H9 (cell line): ENCODE measurements around the gene SLIT1. TPM values are rescaled to one million over a fixed set of nuclear protein-coding genes. Genes with fewer than 3 reads are reported as not detected.

ENCODE experiments used
- DNase-seq: peaks from one replicate; pipeline ENCODE4 v3.0.0-alpha.2; 2017
- H2AFZ ChIP-seq: one replicate; pipeline ENCODE4 v1.6.1; 2013; ENCODE audit warnings: mild to moderate bottlenecking, low read length, control low read depth, moderate library complexity
- H2AK5ac ChIP-seq: 2 replicates; pipeline ENCODE4 v1.6.1; 2013; ENCODE audit warnings: low read length, control low read depth, mixed read lengths; ENCODE audit not compliant: insufficient read length
- H2BK120ac ChIP-seq: one replicate; pipeline ENCODE4 v1.6.1; 2013; ENCODE audit warnings: low read depth, mild to moderate bottlenecking, low read length, control low read depth, inconsistent platforms; ENCODE audit not compliant: poor library complexity, severe bottlenecking
- H2BK12ac ChIP-seq: 2 replicates; pipeline ENCODE4 v1.6.1; 2013; ENCODE audit warnings: low read length, control low read depth, mixed read lengths, low read depth; ENCODE audit not compliant: insufficient read length
- H2BK15ac ChIP-seq: 2 replicates; pipeline ENCODE4 v1.6.1; 2013; ENCODE audit warnings: low read depth, low read length, control low read depth
- H2BK20ac ChIP-seq: one replicate; pipeline ENCODE4 v1.6.1; 2013; ENCODE audit warnings: low read depth, mild to moderate bottlenecking, low read length, control low read depth, inconsistent platforms; ENCODE audit not compliant: poor library complexity, severe bottlenecking
- H2BK5ac ChIP-seq: 2 replicates; pipeline ENCODE4 v1.6.1; 2013; ENCODE audit warnings: low read length, control low read depth, mixed read lengths; ENCODE audit not compliant: insufficient read length
- H3K14ac ChIP-seq: 2 replicates; pipeline ENCODE4 v1.6.1; 2013; ENCODE audit warnings: low read length, control low read depth; ENCODE audit not compliant: insufficient read depth
- H3K18ac ChIP-seq: 2 replicates; pipeline ENCODE4 v1.6.1; 2013; ENCODE audit warnings: low read depth, mild to moderate bottlenecking, mixed read lengths, low read length, control low read depth; ENCODE audit not compliant: insufficient read length
- H3K23ac ChIP-seq: 2 replicates; pipeline ENCODE4 v1.6.1; 2013; ENCODE audit warnings: low read length, control low read depth, mixed read lengths, low read depth; ENCODE audit not compliant: insufficient read length
- H3K23me2 ChIP-seq: 2 replicates; pipeline ENCODE4 v1.6.1; 2013; ENCODE audit warnings: low read depth, mild to moderate bottlenecking, mixed read lengths, low read length, control low read depth; ENCODE audit not compliant: insufficient read length, poor library complexity, severe bottlenecking
- H3K27ac ChIP-seq: 2 replicates; pipeline ENCODE4 v1.5.1; 2013; ENCODE audit warnings: low read length, control low read depth, mixed read lengths, low read depth; ENCODE audit not compliant: insufficient read length
- H3K27me3 ChIP-seq: 2 replicates; pipeline ENCODE4 v1.6.1; 2013; ENCODE audit warnings: low read length, control low read depth, inconsistent platforms; ENCODE audit not compliant: insufficient read depth
- H3K4ac ChIP-seq: 2 replicates; pipeline ENCODE4 v1.6.1; 2013; ENCODE audit warnings: low read depth, mild to moderate bottlenecking, control low read depth, inconsistent platforms, low read length, moderate library complexity
- H3K4me1 ChIP-seq: 2 replicates; pipeline ENCODE4 v1.6.1; 2013; ENCODE audit warnings: low read length, control low read depth, inconsistent platforms; ENCODE audit not compliant: insufficient read depth
- H3K4me2 ChIP-seq: 2 replicates; pipeline ENCODE4 v1.6.1; 2013; ENCODE audit warnings: low read length, control low read depth, mixed read lengths; ENCODE audit not compliant: insufficient read length, insufficient read depth
- H3K56ac ChIP-seq: 2 replicates; pipeline ENCODE4 v1.6.1; 2013; ENCODE audit warnings: low read depth, mild to moderate bottlenecking, mixed read lengths, low read length, control low read depth; ENCODE audit not compliant: insufficient read length
- H3K79me1 ChIP-seq: 2 replicates; pipeline ENCODE4 v1.6.1; 2013; ENCODE audit warnings: low read depth, mild to moderate bottlenecking, moderate library complexity, low read length, control low read depth, inconsistent platforms; ENCODE audit not compliant: insufficient read depth, poor library complexity, severe bottlenecking
- H3K79me2 ChIP-seq: 2 replicates; pipeline ENCODE4 v1.6.1; 2013; ENCODE audit warnings: low read length, control low read depth, inconsistent platforms; ENCODE audit not compliant: insufficient read depth
- H3K9ac ChIP-seq: 2 replicates; pipeline ENCODE4 v1.6.1; 2013; ENCODE audit warnings: low read length, control low read depth, mixed read lengths; ENCODE audit not compliant: insufficient read length; ENCODE audit errors: extremely low read depth
- H3K9me3 ChIP-seq: one replicate; pipeline ENCODE4 v1.6.1; 2013; ENCODE audit warnings: low read depth, low read length, inconsistent platforms; ENCODE audit not compliant: control insufficient read depth
- H3T11ph ChIP-seq: one replicate; pipeline ENCODE4 v1.6.1; 2013; ENCODE audit warnings: mild to moderate bottlenecking, low read length, control low read depth, inconsistent platforms
- H4K20me1 ChIP-seq: one replicate; pipeline ENCODE4 v1.6.1; 2013; ENCODE audit not compliant: control insufficient read depth, insufficient read length, insufficient read depth
- H4K5ac ChIP-seq: 2 replicates; pipeline ENCODE4 v1.6.1; 2013; ENCODE audit warnings: low read depth, mild to moderate bottlenecking, mixed read lengths, low read length, control low read depth; ENCODE audit not compliant: insufficient read length
- H4K8ac ChIP-seq: replicated peaks from 2 replicates; pipeline ENCODE4 v1.6.1; 2013; ENCODE audit warnings: low read length, control low read depth, mixed read lengths, low read depth; ENCODE audit not compliant: insufficient read length
- H4K91ac ChIP-seq: 2 replicates; pipeline ENCODE4 v1.6.1; 2013; ENCODE audit warnings: low read depth, mild to moderate bottlenecking, moderate library complexity, mixed read lengths, low read length, control low read depth; ENCODE audit not compliant: insufficient read length
- H3K27ac Mint-ChIP-seq, 3 experiments: 2 replicates in 2 of 3; 3 replicates in 1 of 3; pipeline ENCODE4 v1.8.0; 2020 to 2021; ENCODE audit warnings: mixed read lengths in 3 of 3, mild to moderate bottlenecking in 1 of 3, moderate library complexity in 1 of 3
- H3K27me3 Mint-ChIP-seq: 2 replicates; pipeline ENCODE4 v1.8.0; 2021; ENCODE audit warnings: low read depth, mild to moderate bottlenecking, moderate library complexity, mixed read lengths
- H3K36me3 Mint-ChIP-seq, 3 experiments: 2 replicates in 2 of 3; 3 replicates in 1 of 3; pipeline ENCODE4 v1.8.0; 2020 to 2021; ENCODE audit warnings: low read depth in 3 of 3, mixed read lengths in 3 of 3; ENCODE audit not compliant: insufficient read depth in 1 of 3
- H3K4me1 Mint-ChIP-seq, 2 experiments: 2 replicates each; pipeline ENCODE4 v1.8.0; 2020; ENCODE audit warnings: mixed read lengths in 2 of 2
- H3K4me3 Mint-ChIP-seq, 2 experiments: 2 replicates in 1 of 2; 3 replicates in 1 of 2; pipeline ENCODE4 v1.8.0; 2020 to 2021; ENCODE audit warnings: mild to moderate bottlenecking in 2 of 2, mixed read lengths in 2 of 2, moderate library complexity in 1 of 2
- H3K9me3 Mint-ChIP-seq, 2 experiments: 2 replicates in 1 of 2; 3 replicates in 1 of 2; pipeline ENCODE4 v1.8.0; 2020; ENCODE audit warnings: mild to moderate bottlenecking in 2 of 2, mixed read lengths in 2 of 2, moderate library complexity in 1 of 2
- CTCF ChIP-seq: fragments of 200-600 bp; sonication (generic); conservative IDR thresholded peaks from 3 replicates; pipeline ENCODE4 v1.8.0; 2021; ENCODE audit warnings: antibody characterized with exemption, mild to moderate bottlenecking
- WGBS: extraction: QIAGEN DNeasy Blood & Tissue Kit; methylation state at CpG from one replicate; pipeline ENCODE4 v1.1.7; 2013; ENCODE audit warnings: missing lambda C conversion rate, low lambda C conversion rate, mixed read lengths; ENCODE audit not compliant: insufficient read length; ENCODE audit errors: extremely low coverage; 5-methylcytosine and 5-hydroxymethylcytosine counted together
- total RNA-seq: library from RNA; stranded (reverse); gene quantifications from 2 replicates; pipeline ENCODE4 v1.2.1, GENCODE V29; 2021

Gene SLIT1
- total RNA-seq, 1 experiment from 2014 or later = 0.57 TPM

GRCh38 chr10:97001183-97001991, 184.4 kb downstream of the SLIT1 start:
- no peak overlapping the region for H2BK5ac ChIP-seq
- H3K23me2 ChIP-seq = no peaks in the 10 kb centered on the region
- H3K27ac ChIP-seq = no peak overlapping the region
- H3K4me1 ChIP-seq = no peaks in the 10 kb centered on the region
- Mint-ChIP-seq H3K4me3 (no peak overlapping the region), H3K27ac (no peak overlapping the region; a peak in 1 of 7 replicates), H3K36me3 (peaks cover 0 to under 1% (median 0%) of the 10 kb centered on the region in 3 experiments; a peak in 3 of 7 replicates), H3K27me3 (no peaks in the 10 kb centered on the region), H3K9me3 (0 out of 5 replicates have a peak, but pooled peaks cover 0 to under 1% of the 10 kb centered on the region in 2 experiments), H3K4me1 (peaks cover 6 to 7% of the 10 kb centered on the region in 2 experiments)
- H3K14ac ChIP-seq = no peak overlapping the region; the same call in 1 of the 2 replicates
- no peak overlapping the region for H4K8ac ChIP-seq
- H4K91ac ChIP-seq = no peak overlapping the region
- H3K4ac ChIP-seq = no peak overlapping the region
- H3K27me3 ChIP-seq = no peaks in the 10 kb centered on the region
- no peaks in the 10 kb centered on the region for H4K20me1 ChIP-seq
- no peak for DNase-seq
- no CpG with 5 or more reads among the region's 17 CpGs for WGBS
- H3K9me3 ChIP-seq = no peaks in the 10 kb centered on the region
- no peak overlapping the region for H3K4me2 ChIP-seq
- H3K23ac ChIP-seq = no peak overlapping the region
- H4K5ac ChIP-seq = no peak overlapping the region
- H3K18ac ChIP-seq = no peak overlapping the region
- H2AFZ ChIP-seq = no peak overlapping the region
- no peak for TF ChIP-seq CTCF
- no peak overlapping the region for H2BK20ac ChIP-seq
- H3K56ac ChIP-seq = no peak overlapping the region
- no peak overlapping the region for H3T11ph ChIP-seq
- no peak overlapping the region for H3K9ac ChIP-seq
- H2AK5ac ChIP-seq = no peak overlapping the region
- no peak overlapping the region for H2BK120ac ChIP-seq
- no peaks in the 10 kb centered on the region for H3K79me2 ChIP-seq
- H3K79me1 ChIP-seq = no peaks in the 10 kb centered on the region
- no peak overlapping the region for H2BK15ac ChIP-seq
- H2BK12ac ChIP-seq = no peak overlapping the region
